B cell (primary cell): ENCODE results near the gene PIK3R1. TPM values are rescaled to one million over a fixed set of nuclear protein-coding genes. Genes with fewer than 3 reads are reported as not detected.

Experiments used
- ATAC-seq: fragments of 200-7000 bp; cut with Tn5 transposase; one replicate; pipeline ENCODE4 v1.10.0; 2021; ENCODE audit warnings: low read depth, mild to moderate bottlenecking, moderate number of reproducible peaks, moderate library complexity
- CTCF ChIA-PET: fragments of 350-600 bp; sonication (Branson Sonifier 250); formaldehyde crosslinking; loops from one replicate; lab custom pipeline; 2021; ENCODE audit warnings: antibody characterized with exemption, inconsistent platforms; lab: Charles Lee
- POLR2A ChIA-PET: fragments of 350-600 bp; sonication (Branson Sonifier 250); formaldehyde crosslinking; loops from one replicate; lab custom pipeline; 2021; ENCODE audit warnings: antibody characterized with exemption; lab: Charles Lee
- DNase-seq: peaks from one replicate; pipeline ENCODE4 v3.0.0; 2013
- H2AFZ ChIP-seq: 2 replicates; pipeline ENCODE4 v1.6.1; 2012; ENCODE audit warnings: mild to moderate bottlenecking, low read depth, low read length; ENCODE audit not compliant: insufficient read depth, poor library complexity, severe bottlenecking
- H3K27ac ChIP-seq, 2 donors: 1 replicate in 1 of 2; 2 replicates in 1 of 2; pipeline ENCODE4 v1.5.1; 2012 to 2013; ENCODE audit warnings: low read length in 2 of 2, mild to moderate bottlenecking in 2 of 2, moderate library complexity in 1 of 2
- H3K27me3 ChIP-seq, 4 experiments: fragments of 200-600 bp in 1 of 4; sonication (generic) in 1 of 4; replicated peaks in 1 of 4; 1 replicate in 2 of 4; 2 replicates in 2 of 4; pipeline versions ENCODE4 v1.6.1 to v1.7.0; 2013 to 2016; ENCODE audit warnings: low read length in 3 of 4, mild to moderate bottlenecking in 2 of 4, mixed read lengths in 1 of 4, moderate library complexity in 1 of 4; ENCODE audit not compliant: insufficient read depth in 4 of 4, control insufficient read depth in 3 of 4; ENCODE audit errors: control extremely low read depth in 1 of 4
- H3K36me3 ChIP-seq, 2 experiments: replicated peaks in 1 of 2; 1 replicate in 1 of 2; 2 replicates in 1 of 2; pipeline versions ENCODE4 v1.6.1 to v1.7.1; 2013; ENCODE audit warnings: low read length in 1 of 2; ENCODE audit not compliant: insufficient read depth in 2 of 2, control insufficient read depth in 1 of 2; ENCODE audit errors: control extremely low read depth in 1 of 2, extremely low read depth in 1 of 2
- H3K4me1 ChIP-seq, 2 donors: fragments of 200-600 bp in 1 of 2; sonication (generic) in 1 of 2; 1 replicate in 1 of 2; 2 replicates in 1 of 2; pipeline versions ENCODE4 v1.5.1 to v1.6.1; 2013 to 2017; ENCODE audit warnings: low read length in 2 of 2; ENCODE audit not compliant: control insufficient read depth in 2 of 2, insufficient read depth in 2 of 2
- H3K4me2 ChIP-seq: replicated peaks from 2 replicates; pipeline ENCODE3; 2012; ENCODE audit warnings: mild to moderate bottlenecking, low read depth, low read length; ENCODE audit not compliant: poor library complexity, severe bottlenecking
- H3K4me3 ChIP-seq, 5 experiments: fragments of 200-600 bp in 1 of 5; sonication (generic) in 1 of 5; 1 replicate in 3 of 5; 2 replicates in 2 of 5; pipeline versions ENCODE4 v1.5.1 to v1.7.0; 2011 to 2016; ENCODE audit warnings: low read length in 4 of 5, mild to moderate bottlenecking in 4 of 5, low read depth in 2 of 5, control low read depth in 1 of 5, moderate library complexity in 1 of 5; ENCODE audit not compliant: insufficient read depth in 1 of 5; ENCODE audit errors: control extremely low read depth in 1 of 5, extremely low read depth in 1 of 5
- H3K79me2 ChIP-seq: fragments of 200-600 bp; sonication (generic); one replicate; pipeline ENCODE4 v1.6.0; 2016; ENCODE audit warnings: low read length; ENCODE audit not compliant: control insufficient read depth, insufficient read depth
- H3K9ac ChIP-seq: fragments of 200-600 bp; sonication (generic); 2 replicates; pipeline ENCODE4 v1.6.1; 2017; ENCODE audit warnings: mild to moderate bottlenecking, low read length, moderate library complexity
- H3K9me3 ChIP-seq, 3 donors: one replicate each; pipeline versions ENCODE4 v1.6.1 to v1.7.1; 2013; ENCODE audit warnings: low read length in 2 of 3; ENCODE audit not compliant: control insufficient read depth in 2 of 3, insufficient read depth in 1 of 3; ENCODE audit errors: control extremely low read depth in 1 of 3
- H4K20me1 ChIP-seq: 2 replicates; pipeline ENCODE4 v1.6.0; 2012; ENCODE audit warnings: mild to moderate bottlenecking, low read length; ENCODE audit not compliant: insufficient read depth, control insufficient read depth, poor library complexity, severe bottlenecking
- H3K27ac Mint-ChIP-seq: one replicate; pipeline ENCODE4 v1.8.0; 2021; ENCODE audit warnings: mixed read lengths
- H3K27me3 Mint-ChIP-seq: one replicate; pipeline ENCODE4 v1.8.0; 2021; ENCODE audit warnings: mixed read lengths
- H3K4me1 Mint-ChIP-seq: one replicate; pipeline ENCODE4 v1.8.0; 2021; ENCODE audit warnings: mixed read lengths
- H3K4me3 Mint-ChIP-seq: one replicate; pipeline ENCODE4 v1.8.0; 2021; ENCODE audit warnings: mixed read lengths
- H3K9me3 Mint-ChIP-seq: one replicate; pipeline ENCODE4 v1.8.0; 2022; ENCODE audit warnings: mixed read lengths; ENCODE audit not compliant: insufficient read depth
- EZH2 ChIP-seq: IDR thresholded peaks from 2 replicates; pipeline ENCODE4 v1.6.1; 2012; ENCODE audit warnings: borderline replicate concordance, low read depth, mild to moderate bottlenecking, moderate library complexity, low read length; ENCODE audit not compliant: insufficient read depth, poor library complexity, severe bottlenecking
- WGBS: methylation state at CpG from one replicate; pipeline ENCODE4 v1.1.5; 2013; ENCODE audit warnings: missing lambda C conversion rate; ENCODE audit not compliant: insufficient coverage; 5-methylcytosine and 5-hydroxymethylcytosine counted together
- intact Hi-C: fragments of 100-400 bp; cut with micrococcal nuclease; formaldehyde crosslinking; loops from one replicate; pipeline ENCODE4 v1.10.0; 2022
- polyA plus RNA-seq: library from polyadenylated mRNA; depleted of rRNA; stranded (reverse); fragments of >200 nt; gene quantifications from 2 replicates; pipeline ENCODE4 v1.2.3, GENCODE V29; 2012
- total RNA-seq, 2 donors: library from RNA; stranded (reverse); fragments of 120-200 nt in 1 of 2; gene quantifications; 1 replicate in 1 of 2; 2 replicates in 1 of 2; pipeline versions ENCODE4 v1.2.3 to v1.2.4, GENCODE V29; 2013 to 2022
- TF ChIP-seq, protein P1 (sequence below): fragments of 200-600 bp; IDR thresholded peaks from one replicate; pipeline ENCODE4 v1.8.0; 2022; ENCODE audit warnings: antibody characterized with exemption, mild to moderate bottlenecking

Gene PIK3R1
- total and polyA plus RNA-seq, 2 donors (not counting 1 experiment from before 2014, with no cell fraction given) = 5.6 to 63.8 TPM

DNA sequence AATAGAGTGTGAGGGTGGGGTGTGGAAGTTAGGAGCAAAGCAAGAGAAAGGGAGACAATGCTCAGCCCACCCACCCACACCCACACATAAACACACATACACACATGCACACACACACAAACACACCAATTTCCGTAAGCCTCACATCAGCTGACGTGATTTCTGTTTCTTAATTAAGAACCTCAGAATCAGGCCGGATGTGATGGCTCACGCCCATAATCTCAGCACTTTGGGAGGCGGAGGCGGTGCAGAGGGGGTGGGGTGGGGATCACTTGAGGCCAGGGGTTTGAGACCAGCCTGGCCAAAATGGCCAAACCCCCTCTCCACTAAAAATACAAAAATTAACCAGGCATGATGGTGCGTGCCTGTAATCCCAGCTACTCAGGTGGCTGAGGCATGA, 26.4 kb upstream of the PIK3R1 start:
- ATAC-seq = no peak
- no peak overlapping the region for H3K27ac ChIP-seq
- Mint-ChIP-seq H3K27ac (no peak overlapping the region), H3K4me1 (peaks cover 12% of the 10 kb centered on the region), H3K9me3 (no peaks in the 10 kb centered on the region), H3K4me3 (no peak overlapping the region), H3K27me3 (no peaks in the 10 kb centered on the region)
- H3K4me3 ChIP-seq = no peak overlapping the region
- ChIA-PET POLR2A (interaction anchor here (0.6 kb wide), 1 partner anchor 646 kb away, joined by 5 read pairs; no protein-coding TSS in a partner anchor), CTCF (no interaction called here)
- 86% methylated on average over 1 of the region's 7 CpGs for WGBS
- no peaks in the 10 kb centered on the region for H3K27me3 ChIP-seq
- intact Hi-C loops = no loop called here
- H4K20me1 ChIP-seq = no peaks in the 10 kb centered on the region
- H3K9me3 ChIP-seq = peaks cover 0 to 2% (median 0%) of the 10 kb centered on the region in 3 donors
- no peaks in the 10 kb centered on the region for H3K36me3 ChIP-seq
- no peak overlapping the region for H2AFZ ChIP-seq
- no peak overlapping the region for H3K4me2 ChIP-seq
- TF ChIP-seq, protein P1, sequence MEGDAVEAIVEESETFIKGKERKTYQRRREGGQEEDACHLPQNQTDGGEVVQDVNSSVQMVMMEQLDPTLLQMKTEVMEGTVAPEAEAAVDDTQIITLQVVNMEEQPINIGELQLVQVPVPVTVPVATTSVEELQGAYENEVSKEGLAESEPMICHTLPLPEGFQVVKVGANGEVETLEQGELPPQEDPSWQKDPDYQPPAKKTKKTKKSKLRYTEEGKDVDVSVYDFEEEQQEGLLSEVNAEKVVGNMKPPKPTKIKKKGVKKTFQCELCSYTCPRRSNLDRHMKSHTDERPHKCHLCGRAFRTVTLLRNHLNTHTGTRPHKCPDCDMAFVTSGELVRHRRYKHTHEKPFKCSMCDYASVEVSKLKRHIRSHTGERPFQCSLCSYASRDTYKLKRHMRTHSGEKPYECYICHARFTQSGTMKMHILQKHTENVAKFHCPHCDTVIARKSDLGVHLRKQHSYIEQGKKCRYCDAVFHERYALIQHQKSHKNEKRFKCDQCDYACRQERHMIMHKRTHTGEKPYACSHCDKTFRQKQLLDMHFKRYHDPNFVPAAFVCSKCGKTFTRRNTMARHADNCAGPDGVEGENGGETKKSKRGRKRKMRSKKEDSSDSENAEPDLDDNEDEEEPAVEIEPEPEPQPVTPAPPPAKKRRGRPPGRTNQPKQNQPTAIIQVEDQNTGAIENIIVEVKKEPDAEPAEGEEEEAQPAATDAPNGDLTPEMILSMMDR = no peak
- no peak for TF ChIP-seq EZH2
- DNase-seq = no peak
- no peaks in the 10 kb centered on the region for H3K79me2 ChIP-seq
- peaks cover 10 to 11% of the 10 kb centered on the region in 2 donors for H3K4me1 ChIP-seq
- H3K9ac ChIP-seq = no peak overlapping the region

DNA sequence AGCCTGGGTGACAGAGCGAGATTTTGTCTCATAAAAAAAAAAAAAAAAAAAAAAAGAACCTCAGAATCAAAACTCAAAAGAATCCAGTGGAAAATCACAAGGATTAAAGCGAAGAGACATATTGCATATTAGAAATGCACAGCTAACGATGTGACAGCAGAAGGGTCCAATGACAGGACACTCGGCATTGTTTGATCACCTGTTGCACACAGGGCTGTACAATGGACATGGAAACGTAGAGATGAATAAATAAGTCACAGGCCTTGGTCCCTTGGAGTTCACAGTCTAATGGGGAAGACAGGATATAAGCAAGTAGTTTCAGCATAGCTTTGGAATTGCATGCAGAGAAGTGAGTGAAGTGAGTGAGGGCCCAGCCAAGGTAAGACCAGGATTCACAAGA, 25.9 kb upstream of the PIK3R1 start:
- no peak for DNase-seq
- 93% methylated on average over 3 of the region's 5 CpGs for WGBS
- intact Hi-C loops = loop anchor here (10.0 kb wide), 1 partner anchor 55 kb away; no protein-coding TSS in a partner anchor

More for the DNA sequence above, 25.9 kb upstream of the PIK3R1 start:
- no peak for ATAC-seq
- no peak overlapping the region for H3K4me2 ChIP-seq
- H3K27ac Mint-ChIP-seq = no peak overlapping the region
- peaks cover 0 to 2% (median 0%) of the 10 kb centered on the region in 3 donors for H3K9me3 ChIP-seq
- ChIA-PET POLR2A (interaction anchor here (0.6 kb wide), 1 partner anchor 647 kb away, joined by 5 read pairs; no protein-coding TSS in a partner anchor), CTCF (no interaction called here)
- no peak for TF ChIP-seq EZH2
- TF ChIP-seq, protein P1 = no peak
- no peaks in the 10 kb centered on the region for H3K27me3 Mint-ChIP-seq
- no peaks in the 10 kb centered on the region for H3K9me3 Mint-ChIP-seq
- no peak overlapping the region for H3K4me3 Mint-ChIP-seq
- H3K4me1 ChIP-seq = peaks cover 10 to 11% of the 10 kb centered on the region in 2 donors
- peaks cover 16% of the 10 kb centered on the region for H3K4me1 Mint-ChIP-seq
- no peaks in the 10 kb centered on the region for H3K27me3 ChIP-seq
- H3K27ac ChIP-seq = no peak overlapping the region
- H3K36me3 ChIP-seq = no peaks in the 10 kb centered on the region
- H3K9ac ChIP-seq = no peak overlapping the region
- no peak overlapping the region for H3K4me3 ChIP-seq
- H4K20me1 ChIP-seq = no peaks in the 10 kb centered on the region
- no peaks in the 10 kb centered on the region for H3K79me2 ChIP-seq
- H2AFZ ChIP-seq = no peak overlapping the region
